SK-N-SH (cell line): ENCODE data around the gene SHCBP1L. TPM values are rescaled to one million over a fixed set of nuclear protein-coding genes. Genes with fewer than 3 reads are reported as not detected.

Source experiments
- CTCF ChIA-PET: fragments of 300-600, 350-600 bp; formaldehyde crosslinking; extraction: SDS; loops from one replicate; lab custom pipeline; 2021; lab: Yijun Ruan, JAX
- POLR2A ChIA-PET: fragments of 350-600 bp; sonication (Branson Sonifier 250); formaldehyde crosslinking; extraction: SDS; loops from one replicate; lab custom pipeline; 2020; ENCODE audit warnings: antibody characterized with exemption, inconsistent platforms; lab: Yijun Ruan, JAX
- DNase-seq: peaks from one replicate; pipeline ENCODE4 v3.0.0; 2012
- H2AFZ ChIP-seq: fragments of 200-600 bp; sonication (generic); 2 replicates; pipeline ENCODE4 v1.8.1; 2016; ENCODE audit warnings: antibody characterized with exemption, mild to moderate bottlenecking, low read depth
- H3F3A ChIP-seq: fragments of 200-600 bp; sonication (generic); replicated peaks from 2 replicates; pipeline ENCODE3; 2016; ENCODE audit warnings: antibody characterized with exemption, mild to moderate bottlenecking; ENCODE audit not compliant: insufficient read depth
- H3K27ac ChIP-seq, 2 experiments: fragments of 200-500 bp in 1 of 2; fragments of 200-600 bp in 1 of 2; sonication (Bioruptor generic) in 1 of 2; sonication (generic), shearing (Covaris generic) in 1 of 2; 2 replicates each; pipeline versions ENCODE4 v1.5.1 to v1.6.1; 2014 to 2016; ENCODE audit warnings: low read depth in 2 of 2, inconsistent platforms in 1 of 2, low read length in 1 of 2, mild to moderate bottlenecking in 1 of 2, mixed read lengths in 1 of 2
- H3K27me3 ChIP-seq: fragments of 200-600 bp; sonication (generic), shearing (Covaris generic); 2 replicates; pipeline ENCODE4 v1.6.1; 2016; ENCODE audit warnings: mixed run types; ENCODE audit not compliant: insufficient read depth
- H3K36me3 ChIP-seq, 2 experiments: fragments of 200-500 bp in 1 of 2; fragments of 200-600 bp in 1 of 2; sonication (Bioruptor generic) in 1 of 2; sonication (generic) in 1 of 2; replicated peaks in 1 of 2; 2 replicates each; pipeline versions ENCODE3 to v1.5.1; 2014 to 2016; ENCODE audit warnings: low read length in 1 of 2, mild to moderate bottlenecking in 1 of 2; ENCODE audit not compliant: insufficient read depth in 2 of 2, control insufficient read depth in 1 of 2
- H3K4me1 ChIP-seq, 2 experiments: fragments of 200-500 bp in 1 of 2; fragments of 200-600 bp in 1 of 2; sonication (Bioruptor generic) in 1 of 2; sonication (generic), shearing (Covaris generic) in 1 of 2; 2 replicates each; pipeline versions ENCODE4 v1.5.1 to v1.6.1; 2014 to 2016; ENCODE audit warnings: low read depth in 1 of 2, low read length in 1 of 2, mixed run types in 1 of 2; ENCODE audit not compliant: insufficient read depth in 2 of 2, control insufficient read depth in 1 of 2
- H3K4me2 ChIP-seq: fragments of 200-600 bp; sonication (generic), shearing (Covaris generic); 2 replicates; pipeline ENCODE4 v1.6.1; 2017; ENCODE audit warnings: mixed run types
- H3K4me3 ChIP-seq, 2 experiments: fragments of 200-500 bp in 1 of 2; fragments of 200-600 bp in 1 of 2; sonication (Bioruptor generic) in 1 of 2; sonication (generic), shearing (Covaris generic) in 1 of 2; 2 replicates each; pipeline versions ENCODE4 v1.5.1 to v1.8.1; 2014 to 2016; ENCODE audit warnings: low read depth in 2 of 2, inconsistent platforms in 1 of 2, low read length in 1 of 2, mild to moderate bottlenecking in 1 of 2, mixed read lengths in 1 of 2, moderate library complexity in 1 of 2
- H3K79me2 ChIP-seq: fragments of 200-600 bp; sonication (generic); 2 replicates; pipeline ENCODE4 v1.8.1; 2017; ENCODE audit warnings: mild to moderate bottlenecking; ENCODE audit not compliant: insufficient read depth
- H3K9ac ChIP-seq: fragments of 200-600 bp; sonication (generic); 2 replicates; pipeline ENCODE4 v1.6.1; 2017; ENCODE audit warnings: mixed run types
- H3K9me2 ChIP-seq: fragments of 200-600 bp; sonication (generic); 2 replicates; pipeline ENCODE4 v1.6.1; 2017; ENCODE audit warnings: mixed run types
- H3K9me3 ChIP-seq: fragments of 200-600 bp; sonication (generic); 2 replicates; pipeline ENCODE4 v1.6.1; 2017; ENCODE audit warnings: mixed run types, mild to moderate bottlenecking, moderate library complexity
- H4K20me1 ChIP-seq: fragments of 200-600 bp; sonication (generic); 2 replicates; pipeline ENCODE4 v1.6.1; 2017; ENCODE audit warnings: mild to moderate bottlenecking, mixed run types; ENCODE audit not compliant: insufficient read depth
- CTCF ChIP-seq: fragments of 200-600 bp; sonication (generic); IDR thresholded peaks from 2 replicates; pipeline ENCODE4 v1.6.1; 2017; ENCODE audit warnings: antibody characterized with exemption, mild to moderate bottlenecking, moderate library complexity
- ELF1 ChIP-seq: IDR thresholded peaks from 2 replicates; pipeline ENCODE4 v1.4.0; 2012
- EP300 ChIP-seq, 2 experiments: IDR thresholded peaks; 2 replicates each; pipeline versions ENCODE4 v1.4.0 to v1.6.1; 2012; ENCODE audit warnings: borderline replicate concordance in 1 of 2, low read depth in 1 of 2, low read length in 1 of 2
- FOSL2 ChIP-seq: IDR thresholded peaks from 2 replicates; pipeline ENCODE4 v1.4.0; 2012; ENCODE audit warnings: low read depth, mild to moderate bottlenecking, moderate library complexity, borderline replicate concordance
- IRF3 ChIP-seq: fragments of 150-350 bp; IDR thresholded peaks from 2 replicates; pipeline ENCODE4 v1.6.1; 2016; ENCODE audit warnings: mild to moderate bottlenecking, low read depth, low read length
- JUND ChIP-seq: IDR thresholded peaks from 2 replicates; pipeline ENCODE4 v1.4.0; 2012
- MAX ChIP-seq: IDR thresholded peaks from 2 replicates; pipeline ENCODE4 v1.4.0; 2012; ENCODE audit warnings: low read depth
- MXI1 ChIP-seq: IDR thresholded peaks from 2 replicates; pipeline ENCODE4 v1.6.1; 2012; ENCODE audit warnings: mild to moderate bottlenecking, low read depth, low read length, improper control_type of control experiment
- PBX3 ChIP-seq: IDR thresholded peaks from 2 replicates; pipeline ENCODE4; 2012
- RAD21 ChIP-seq: IDR thresholded peaks from 2 replicates; pipeline ENCODE4 v1.6.1; 2012; ENCODE audit warnings: mild to moderate bottlenecking, low read length
- RXRA ChIP-seq: IDR thresholded peaks from 2 replicates; pipeline ENCODE4 v1.4.0; 2012; ENCODE audit warnings: low read depth, mild to moderate bottlenecking, borderline replicate concordance
- SMC3 ChIP-seq: IDR thresholded peaks from 2 replicates; pipeline ENCODE4 v1.6.1; 2012; ENCODE audit warnings: low read depth, low read length, improper control_type of control experiment
- TCF12 ChIP-seq: IDR thresholded peaks from 2 replicates; pipeline ENCODE4 v1.4.0; 2012
- TEAD4 ChIP-seq: IDR thresholded peaks from 2 replicates; pipeline ENCODE4 v1.4.0; 2012; ENCODE audit warnings: mild to moderate bottlenecking, borderline replicate concordance; ENCODE audit not compliant: insufficient read depth
- WGBS: methylation state at CpG from one replicate; pipeline ENCODE4 v1.1.6; 2017; ENCODE audit warnings: low lambda C conversion rate; 5-methylcytosine and 5-hydroxymethylcytosine counted together
- polyA plus RNA-seq, 3 experiments: library from polyadenylated mRNA; depleted of rRNA; stranded (reverse); fragments of >200 nt; gene quantifications; 2 replicates each; pipeline ENCODE4 v1.2.3, GENCODE V29; 2012

Gene SHCBP1L
- polyA plus RNA-seq, 1 of the 3 experiments (the other 2 are of a cell fraction): not detected

GRCh38 chr1:182993746-182994145 is 40.8 kb upstream of the SHCBP1L start:
- H3K79me2 ChIP-seq: no peaks in the 10 kb centered on the region
- H3K4me1 ChIP-seq: no peaks in the 10 kb centered on the region
- H3K9me3 ChIP-seq: no peaks in the 10 kb centered on the region
- H3K4me2 ChIP-seq: no peak overlapping the region
- TF ChIP-seq MXI1 (no peak), SMC3 (no peak)
- ChIA-PET POLR2A (interaction anchor here (0.6 kb wide), 1 partner anchor 83 kb away, joined by 3 read pairs; no protein-coding TSS in a partner anchor), CTCF (interaction anchor here (1.5 kb wide), 1 partner anchor 26 kb away, joined by 3 read pairs; no protein-coding TSS in a partner anchor)
- DNase-seq: no peak
- no peak overlapping the region for H3K27ac ChIP-seq
- H2AFZ ChIP-seq: no peak overlapping the region
- no peaks in the 10 kb centered on the region for H3K36me3 ChIP-seq
- no peak overlapping the region for H3K9ac ChIP-seq
- no peaks in the 10 kb centered on the region for H3K9me2 ChIP-seq
- H3K4me3 ChIP-seq: no peak overlapping the region
- no peaks in the 10 kb centered on the region for H4K20me1 ChIP-seq
- peaks cover 12% of the 10 kb centered on the region for H3F3A ChIP-seq
- no peaks in the 10 kb centered on the region for H3K27me3 ChIP-seq

- 77% methylated on average over 7 of the region's 7 CpGs for WGBS
- H3F3A ChIP-seq: no peaks in the 10 kb centered on the region
- H3K36me3 ChIP-seq: no peaks in the 10 kb centered on the region
- no peaks in the 10 kb centered on the region for H3K9me2 ChIP-seq
- CTCF ChIA-PET: interaction anchor here (1.0 kb wide), 1 partner anchor 100 kb away, joined by 3 read pairs; no protein-coding TSS in a partner anchor
- H2AFZ ChIP-seq: peak overlapping the region; percentile 2; the same call in 1 of the 2 replicates
- peak overlapping the region; percentile 13; the same call in 1 of the 2 replicates for H3K4me2 ChIP-seq
- H3K27ac ChIP-seq: peak overlapping the region in 1 of 2 experiments; percentile 27; a peak in 2 of 4 replicates
- H4K20me1 ChIP-seq: no peaks in the 10 kb centered on the region
- peak; percentile 61 for TF ChIP-seq JUND
- no peak for TF ChIP-seq ELF1
- peak in 1 of 2 experiments; percentile 42; a peak in 1 of 4 replicates for TF ChIP-seq EP300 (IDR thresholded peaks at IDR 0.05; ENCODE audit: borderline replicate concordance in 1 of 2, low read depth in 1 of 2, low read length in 1 of 2)
- TF ChIP-seq CTCF: no peak
- TF ChIP-seq MAX: no peak
- TF ChIP-seq PBX3: 0 out of 2 replicates have a peak, but pooled peaks have one; percentile 16
- TF ChIP-seq RAD21: no peak
- peak; percentile 83 for TF ChIP-seq FOSL2
- no peak for TF ChIP-seq IRF3
- peak; percentile 20; the same call in 1 of the 2 replicates for TF ChIP-seq TCF12
- TF ChIP-seq RXRA: 0 out of 2 replicates have a peak, but pooled peaks have one; percentile 18
- TF ChIP-seq TEAD4: no peak
- POLR2A ChIA-PET: no interaction called here
- no peaks in the 10 kb centered on the region for H3K4me1 ChIP-seq
- no peaks in the 10 kb centered on the region for H3K27me3 ChIP-seq
- H3K9me3 ChIP-seq: no peaks in the 10 kb centered on the region
- DNase-seq: no peak
- H3K4me3 ChIP-seq: no peak overlapping the region
- no peaks in the 10 kb centered on the region for H3K79me2 ChIP-seq
- H3K9ac ChIP-seq: no peak overlapping the region
These were observed 37.6 kb upstream of the SHCBP1L start for GRCh38 chr1:182990413-182991144.
